HCT116 (cell line): ENCODE results near the gene ATP1A4. TPM values are rescaled to one million over a fixed set of nuclear protein-coding genes. Genes with fewer than 3 reads are reported as not detected.
A peak's percentile ranks its signal among the peaks of the same experiment; 100 is the strongest.
"Not testable (repeated sequence)": the region's sequence is repeated elsewhere in the genome, so short reads cannot be mapped to it uniquely, and the experiment has no call there.

Source experiments
- ATAC-seq: fragments of 200-7000 bp; cut with Tn5 transposase; 2 replicates; pipeline ENCODE4 v1.9.1; 2020; ENCODE audit warnings: mild to moderate bottlenecking, moderate library complexity
- BruUV-seq: library from RNA; stranded (reverse); fragments of 400-500 nt; replicated peaks from 2 replicates; lab custom pipeline; 2021; lab: Mats Ljungman, UMichigan
- CTCF ChIA-PET: fragments of 300-600 bp; sonication (Branson Sonifier 250); formaldehyde crosslinking; loops from one replicate; lab custom pipeline; 2021; ENCODE audit warnings: antibody characterized with exemption; lab: Charles Lee
- POLR2A ChIA-PET: fragments of 300-600, 350-600 bp; sonication (Branson Sonifier 250); formaldehyde crosslinking; loops from one replicate; lab custom pipeline; 2021; ENCODE audit warnings: antibody characterized with exemption; lab: Charles Lee
- RAD21 ChIA-PET, 2 experiments: fragments of 300-600 bp; sonication (Branson Sonifier 250); formaldehyde crosslinking; loops; one replicate each; lab custom pipeline; 2023; ENCODE audit warnings: low total read pairs in 2 of 2; ENCODE audit not compliant: uncharacterized antibody in 2 of 2, unreplicated experiment in 2 of 2, low non-redundant PET in 1 of 2; lab: Charles Lee
- DNase-seq: peaks from one replicate; pipeline ENCODE4 v3.0.0-alpha.2; 2010; ENCODE audit warnings: low read depth, low spot score
- H2AFZ ChIP-seq: fragments of 200-600 bp; shearing (Covaris generic), sonication (generic); 2 replicates; pipeline ENCODE4 v1.6.1; 2017; ENCODE audit warnings: low read depth, mixed run types, mixed read lengths, antibody characterized with exemption, low read length; ENCODE audit not compliant: poor library complexity, severe bottlenecking
- H3K27ac ChIP-seq: 2 replicates; pipeline ENCODE4 v1.5.1; 2012; ENCODE audit warnings: low read depth, low read length
- H3K27me3 ChIP-seq: fragments of 200-600 bp; sonication (generic); 2 replicates; pipeline ENCODE4 v1.6.1; 2016; ENCODE audit warnings: mixed run types, low read length, mixed read lengths; ENCODE audit not compliant: insufficient read depth
- H3K36me3 ChIP-seq, 2 experiments: fragments of 200-500 bp in 1 of 2; fragments of 200-600 bp in 1 of 2; sonication (Bioruptor generic) in 1 of 2; sonication (generic) in 1 of 2; 2 replicates each; pipeline versions ENCODE4 v1.5.1 to v1.6.1; 2014 to 2016; ENCODE audit warnings: low read length in 2 of 2, inconsistent platforms in 1 of 2, mixed read lengths in 1 of 2, mixed run types in 1 of 2; ENCODE audit not compliant: insufficient read depth in 2 of 2, control insufficient read depth in 1 of 2
- H3K4me1 ChIP-seq, 2 experiments: fragments of 200-600 bp in 1 of 2; sonication (generic) in 1 of 2; 2 replicates each; pipeline versions ENCODE4 v1.5.1 to v1.6.1; 2012 to 2017; ENCODE audit warnings: low read length in 2 of 2, inconsistent platforms in 1 of 2, mild to moderate bottlenecking in 1 of 2, mixed read lengths in 1 of 2, mixed run types in 1 of 2, moderate library complexity in 1 of 2; ENCODE audit not compliant: insufficient read depth in 2 of 2, control insufficient read depth in 1 of 2
- H3K4me2 ChIP-seq: fragments of 200-600 bp; sonication (generic); 2 replicates; pipeline ENCODE4 v1.6.1; 2017; ENCODE audit warnings: mixed run types, low read length, mixed read lengths
- H3K4me3 ChIP-seq, 2 experiments: fragments of 200-600 bp in 1 of 2; sonication (generic) in 1 of 2; replicated peaks in 1 of 2; 2 replicates each; pipeline ENCODE4 v1.5.1; 2011 to 2016; ENCODE audit warnings: low read length in 2 of 2, control low read depth in 1 of 2, low read depth in 1 of 2, mild to moderate bottlenecking in 1 of 2, mixed read lengths in 1 of 2, mixed run types in 1 of 2
- H3K79me2 ChIP-seq: fragments of 200-600 bp; sonication (generic); 2 replicates; pipeline ENCODE4 v1.6.1; 2017; ENCODE audit warnings: mild to moderate bottlenecking, mixed run types, low read length, moderate library complexity, mixed read lengths; ENCODE audit not compliant: insufficient read depth
- H3K9ac ChIP-seq: fragments of 200-600 bp; sonication (generic); 2 replicates; pipeline ENCODE4 v1.6.1; 2016; ENCODE audit warnings: low read length, mixed read lengths
- H3K9me2 ChIP-seq: fragments of 200-600 bp; sonication (generic), shearing (Covaris generic); 2 replicates; pipeline ENCODE4 v1.6.1; 2017; ENCODE audit warnings: mixed run types, mild to moderate bottlenecking, moderate library complexity; ENCODE audit not compliant: insufficient read depth
- H3K9me3 ChIP-seq, 2 experiments: fragments of 200-500 bp in 1 of 2; fragments of 200-600 bp in 1 of 2; sonication (Bioruptor generic) in 1 of 2; sonication (generic) in 1 of 2; 2 replicates each; pipeline ENCODE4 v1.6.1; 2014 to 2017; ENCODE audit warnings: low read length in 2 of 2, mixed read lengths in 2 of 2, inconsistent platforms in 1 of 2, low read depth in 1 of 2, mild to moderate bottlenecking in 1 of 2, mixed run types in 1 of 2, moderate library complexity in 1 of 2; ENCODE audit not compliant: control insufficient read depth in 1 of 2, insufficient read depth in 1 of 2
- H4K20me1 ChIP-seq: fragments of 200-600 bp; sonication (generic), shearing (Covaris generic); 2 replicates; pipeline ENCODE4 v1.6.1; 2017; ENCODE audit warnings: mixed run types, mild to moderate bottlenecking, moderate library complexity; ENCODE audit not compliant: insufficient read depth
- EGR1 ChIP-seq: IDR thresholded peaks from 2 replicates; pipeline ENCODE4 v1.6.1; 2012; ENCODE audit warnings: low read depth
- JUND ChIP-seq: IDR thresholded peaks from 2 replicates; pipeline ENCODE4 v1.6.1; 2012
- POLR2A ChIP-seq: IDR thresholded peaks from 2 replicates; pipeline ENCODE4 v1.7.0; 2011; ENCODE audit warnings: borderline replicate concordance; ENCODE audit not compliant: insufficient read depth, insufficient read length; ENCODE audit errors: extremely low read depth
- SRF ChIP-seq: IDR thresholded peaks from 2 replicates; pipeline ENCODE4 v1.6.1; 2012; ENCODE audit warnings: low read depth
- TCF7L2 ChIP-seq: IDR thresholded peaks from 2 replicates; pipeline ENCODE4 v1.7.0; 2011; ENCODE audit warnings: borderline replicate concordance, inconsistent platforms; ENCODE audit not compliant: insufficient read depth, insufficient read length; ENCODE audit errors: extremely low read depth
- YY1 ChIP-seq: IDR thresholded peaks from 2 replicates; pipeline ENCODE4 v1.6.1; 2011; ENCODE audit warnings: low read length, low read depth, moderate library complexity, mild to moderate bottlenecking; ENCODE audit not compliant: insufficient replicate concordance; ENCODE audit errors: extremely low read depth
- intact Hi-C: fragments of 100-400 bp; cut with micrococcal nuclease; formaldehyde crosslinking; loops from 2 replicates; pipeline ENCODE4 v1.10.0; 2022
- total RNA-seq: library from RNA; stranded (reverse); gene quantifications from one replicate; pipeline ENCODE4 v1.2.1, GENCODE V29; 2021; ENCODE audit not compliant: unreplicated experiment

The ATP1A4 gene
- total RNA-seq, 1 experiment from 2014 or later = not detected

- no peak for TF ChIP-seq JUND
- TF ChIP-seq EGR1 = no peak
- CTCF ChIA-PET = interaction anchor here (1.2 to 1.6 kb wide), 2 partner anchors 10 to 68 kb away, joined by 3 read pairs; no protein-coding TSS in a partner anchor
Observed at GRCh38 chr1:160125746-160126145, 25.7 kb upstream of the ATP1A4 start.

DNA sequence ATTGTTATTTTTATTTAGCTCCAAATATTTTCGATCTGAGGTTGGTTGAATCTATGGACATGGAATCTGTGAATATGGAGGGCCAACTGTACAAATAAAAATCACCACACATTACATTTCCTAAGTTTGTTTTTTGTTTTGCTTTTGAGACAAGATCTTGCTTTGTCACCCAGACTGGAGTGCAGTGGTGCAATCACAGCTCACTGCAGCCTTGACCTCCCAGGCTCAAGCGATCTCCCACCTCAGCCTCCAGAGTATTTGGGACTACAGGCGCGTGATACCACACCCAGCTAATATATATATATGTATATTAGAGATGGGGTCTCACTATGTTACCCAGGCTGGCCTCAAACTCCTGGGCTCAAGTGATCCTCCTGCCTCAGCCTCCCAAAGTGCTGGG lies 25.1 kb upstream of the ATP1A4 start:
- H3K9me3 ChIP-seq, H3K36me3 ChIP-seq, CTCF ChIA-PET, RAD21 ChIA-PET, ATAC-seq, H3K9me2 ChIP-seq, H3K4me3 ChIP-seq, H3K27me3 ChIP-seq, H3K9ac ChIP-seq, H3K27ac ChIP-seq, intact Hi-C loops, H3K79me2 ChIP-seq, H3K4me2 ChIP-seq, H4K20me1 ChIP-seq, POLR2A ChIA-PET, DNase-seq, H2AFZ ChIP-seq, BruUV-seq: not testable (repeated sequence)
- H3K4me1 ChIP-seq = peaks cover 15 to 31% of the 10 kb centered on the region in 2 experiments

More at GRCh38 chr1:160125746-160126145, 25.7 kb upstream of the ATP1A4 start:
- Histone ChIP-seq H3K4me3 (no peak overlapping the region), H3K79me2 (no peaks in the 10 kb centered on the region), H3K36me3 (no peaks in the 10 kb centered on the region), H2AFZ (peak overlapping the region; percentile 46), H3K27ac (no peak overlapping the region), H3K9me3 (no peaks in the 10 kb centered on the region), H3K9me2 (0 out of 2 replicates have a peak, but pooled peaks cover 2% of the 10 kb centered on the region), H4K20me1 (no peaks in the 10 kb centered on the region), H3K27me3 (no peaks in the 10 kb centered on the region), H3K9ac (no peak overlapping the region), H3K4me1 (peaks cover 15 to 31% of the 10 kb centered on the region in 2 experiments), H3K4me2 (peak overlapping the region; percentile 71)
- no peak for DNase-seq
- no TSS peak for BruUV-seq
- POLR2A ChIA-PET = no interaction called here
- RAD21 ChIA-PET = interaction anchor here in 1 of 2 experiments (0.7 kb wide), 1 partner anchor 27 kb away, joined by 3 read pairs; the partner anchor contains the start of gene IGSF8
- ATAC-seq = no peak
- intact Hi-C loops = no loop called here

DNA sequence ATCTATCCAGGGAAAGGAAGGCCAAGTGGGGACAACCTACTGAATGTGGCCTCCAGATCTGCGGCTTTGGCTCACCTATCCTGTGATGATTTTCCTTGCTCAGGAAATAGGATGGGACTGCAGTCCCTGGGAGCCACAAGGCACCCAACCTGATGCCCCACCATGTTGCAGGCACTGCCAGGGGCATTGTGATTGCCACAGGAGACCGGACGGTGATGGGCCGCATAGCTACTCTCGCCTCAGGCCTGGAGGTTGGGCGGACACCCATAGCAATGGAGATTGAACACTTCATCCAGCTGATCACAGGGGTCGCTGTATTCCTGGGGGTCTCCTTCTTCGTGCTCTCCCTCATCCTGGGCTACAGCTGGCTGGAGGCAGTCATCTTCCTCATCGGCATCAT lies 24.0 kb upstream of the ATP1A4 start:
- ChIA-PET POLR2A (no interaction called here), RAD21 (no interaction called here), CTCF (interaction anchor here (1.0 to 1.4 kb wide), 2 partner anchors 18 to 26 kb away, joined by 3 to 4 read pairs; no protein-coding TSS in a partner anchor)
- TF ChIP-seq TCF7L2 = no peak
- no peak for TF ChIP-seq SRF
- no peak for TF ChIP-seq POLR2A
- no peak for TF ChIP-seq YY1
- TF ChIP-seq JUND = no peak
- no peak overlapping the region for H3K4me3 ChIP-seq
- 0 out of 2 replicates have a peak, but pooled peaks cover 2% of the 10 kb centered on the region for H3K9me2 ChIP-seq
- no peak overlapping the region for H3K4me2 ChIP-seq
- no peak overlapping the region for H3K9ac ChIP-seq
- H3K9me3 ChIP-seq = no peaks in the 10 kb centered on the region
- no peak for ATAC-seq
- H3K27ac ChIP-seq = no peak overlapping the region
- H3K27me3 ChIP-seq = no peaks in the 10 kb centered on the region
- H4K20me1 ChIP-seq = no peaks in the 10 kb centered on the region
- H3K79me2 ChIP-seq = no peaks in the 10 kb centered on the region
- DNase-seq = no peak
- intact Hi-C loops = no loop called here
- no peak overlapping the region for H2AFZ ChIP-seq
- no TSS peak for BruUV-seq
- peaks cover 15 to 31% of the 10 kb centered on the region in 2 experiments for H3K4me1 ChIP-seq
- no peaks in the 10 kb centered on the region for H3K36me3 ChIP-seq
